ENCODE data around the gene SAYSD1.

SAYSD1 gene

GRCh38 chr6:39102071-39102820 is 12.7 kb downstream of the SAYSD1 start:
- Histone ChIP-seq H3K27ac (replicated peaks) (no peak overlapping the region), H3K27me3 (ENCODE audit: insufficient read depth, poor library complexity, severe bottlenecking) (peaks cover 9% of the 10 kb centered on the region), H3K4me3 (replicated peaks; ENCODE audit: insufficient read depth, low read length) (no peak overlapping the region)
- DNase-seq (ENCODE audit: low read depth in 1 of 2, low spot score in 1 of 2) = no peak
- TF ChIP-seq SPI1 (IDR thresholded peaks at IDR 0.05; ENCODE audit: borderline replicate concordance, low read depth) (no peak), POLR2AphosphoS5 (IDR thresholded peaks at IDR 0.05; ENCODE audit: low read depth) (no peak), REST (IDR thresholded peaks at IDR 0.05; ENCODE audit: insufficient replicate concordance, low read depth) (no peak), CTCF (IDR thresholded peaks at IDR 0.05; ENCODE audit: insufficient read depth, low read length) (no peak), GABPA (IDR thresholded peaks at IDR 0.05; ENCODE audit: low read depth) (no peak)

- TF ChIP-seq POLR2AphosphoS5 (IDR thresholded peaks at IDR 0.05; ENCODE audit: low read depth) (no peak), SPI1 (IDR thresholded peaks at IDR 0.05; ENCODE audit: borderline replicate concordance, low read depth) (no peak), REST (IDR thresholded peaks at IDR 0.05; ENCODE audit: insufficient replicate concordance, low read depth) (no peak), CTCF (IDR thresholded peaks at IDR 0.05; ENCODE audit: insufficient read depth, low read length) (no peak), GABPA (IDR thresholded peaks at IDR 0.05; ENCODE audit: low read depth) (no peak)
- DNase-seq (ENCODE audit: low read depth in 1 of 2, low spot score in 1 of 2) = peak in 1 of 2 experiments; percentile 36
- no peak overlapping the region for H3K27ac ChIP-seq (replicated peaks)
- no peak overlapping the region for H3K4me3 ChIP-seq (replicated peaks; ENCODE audit: insufficient read depth, low read length)
- peaks cover 9% of the 10 kb centered on the region for H3K27me3 ChIP-seq (ENCODE audit: insufficient read depth, poor library complexity, severe bottlenecking)
Measured at GRCh38 chr6:39100358-39100757, 14.6 kb downstream of the SAYSD1 start.

- no peak for DNase-seq (ENCODE audit: low read depth in 1 of 2, low spot score in 1 of 2)
- TF ChIP-seq GABPA (IDR thresholded peaks at IDR 0.05; ENCODE audit: low read depth) = no peak
- no peak for TF ChIP-seq CTCF (IDR thresholded peaks at IDR 0.05; ENCODE audit: insufficient read depth, low read length)
- TF ChIP-seq POLR2AphosphoS5 (IDR thresholded peaks at IDR 0.05; ENCODE audit: low read depth) = no peak
- H3K4me3 ChIP-seq (replicated peaks; ENCODE audit: insufficient read depth, low read length) = no peak overlapping the region
- H3K27ac ChIP-seq (replicated peaks) = no peak overlapping the region
- peaks cover 14% of the 10 kb centered on the region for H3K27me3 ChIP-seq (ENCODE audit: insufficient read depth, poor library complexity, severe bottlenecking)
Measured at GRCh38 chr6:39095578-39095977, 19.4 kb downstream of the SAYSD1 start.
